ENCODE measurements around the gene ZEB2.

ZEB2 gene

GRCh38 chr2:144528108-144528507 lies 8.2 kb upstream of the ZEB2 start:
- DNase-seq (ENCODE audit: low spot score), result no peak

DNA sequence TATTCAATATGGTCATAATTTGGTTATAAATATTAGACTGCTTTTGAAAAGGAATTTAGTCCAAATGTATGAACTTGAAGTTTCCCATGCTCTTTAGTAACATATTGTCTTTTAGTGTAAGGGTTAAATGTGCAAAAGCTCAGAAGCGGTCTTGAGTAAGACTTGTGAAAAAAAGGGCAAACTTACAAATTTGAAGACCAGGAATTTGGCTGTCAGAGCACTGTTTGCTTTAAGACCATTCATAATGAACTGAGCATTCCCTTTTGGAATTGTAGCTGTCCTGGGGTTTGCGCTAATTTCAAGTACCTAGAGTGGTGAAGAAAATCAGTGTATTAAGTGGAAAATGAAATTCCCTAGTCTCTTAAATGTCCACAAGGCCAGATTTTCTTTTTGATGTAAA lies 6.9 kb upstream of the ZEB2 start:
- DNase-seq (ENCODE audit: low spot score), result no peak

GRCh38 chr2:144524118-144525009 lies 4.4 kb upstream of the ZEB2 start:
- DNase-seq (ENCODE audit: low spot score), result no peak

DNA sequence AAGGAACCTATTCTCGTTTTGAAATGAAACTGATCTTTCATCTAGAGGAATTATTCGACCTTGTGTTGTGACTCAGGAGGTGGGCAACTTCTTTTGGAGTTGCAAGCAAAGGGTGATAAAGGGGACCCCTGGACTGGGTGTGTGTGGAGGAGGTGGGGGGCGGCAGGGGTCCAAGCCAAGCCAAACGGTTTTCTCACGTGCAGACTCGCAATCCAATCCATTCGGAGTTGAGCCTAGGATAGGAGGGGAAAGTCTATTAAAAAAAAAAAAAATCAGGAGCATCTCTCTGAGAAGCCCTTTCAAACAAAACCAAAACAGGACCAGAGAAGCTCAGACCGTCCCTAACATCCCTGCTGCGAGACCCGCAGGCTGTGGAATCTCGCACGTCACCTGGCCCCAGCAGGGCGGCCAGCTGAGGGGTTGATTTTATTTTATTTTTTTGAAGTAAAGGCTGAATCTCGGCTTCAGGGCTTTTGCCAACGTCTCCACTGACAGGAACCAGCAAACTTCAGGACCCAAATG lies 3.7 kb upstream of the ZEB2 start:
- no peak for DNase-seq (ENCODE audit: low spot score)

- no peak for DNase-seq (ENCODE audit: low spot score)
These were observed 3.1 kb upstream of the ZEB2 start for GRCh38 chr2:144522897-144523595.

- no peak for DNase-seq (ENCODE audit: low spot score)
These were observed 2.4 kb upstream of the ZEB2 start for GRCh38 chr2:144522176-144522896.

- no peak for DNase-seq (ENCODE audit: low spot score)
These were observed 1.8 kb upstream of the ZEB2 start for GRCh38 chr2:144521686-144522085.

GRCh38 chr2:144520756-144521487 lies 1.0 kb upstream of the ZEB2 start:
- no peak for DNase-seq (ENCODE audit: low spot score)

DNA sequence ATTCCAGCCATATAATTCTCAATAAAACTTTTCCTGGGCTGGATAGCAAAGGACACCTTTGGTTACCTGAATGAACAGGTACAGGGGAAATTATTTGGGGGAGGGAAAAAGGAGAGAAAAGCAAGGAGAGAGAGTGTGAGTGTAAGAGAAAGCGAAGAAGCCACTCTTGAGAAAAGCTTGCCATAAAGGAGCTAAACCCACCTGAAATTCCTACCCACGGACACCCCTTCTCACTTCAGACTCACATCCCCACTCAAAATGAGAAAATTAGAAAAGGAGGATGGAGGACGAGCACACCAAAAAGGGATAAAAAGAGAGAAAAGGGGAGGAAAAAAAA lies 354 bp downstream of the ZEB2 start:
- DNase-seq (ENCODE audit: low spot score), result no peak

- no peak for DNase-seq (ENCODE audit: low spot score)
These were observed 947 bp downstream of the ZEB2 start for GRCh38 chr2:144518748-144519596.

DNA sequence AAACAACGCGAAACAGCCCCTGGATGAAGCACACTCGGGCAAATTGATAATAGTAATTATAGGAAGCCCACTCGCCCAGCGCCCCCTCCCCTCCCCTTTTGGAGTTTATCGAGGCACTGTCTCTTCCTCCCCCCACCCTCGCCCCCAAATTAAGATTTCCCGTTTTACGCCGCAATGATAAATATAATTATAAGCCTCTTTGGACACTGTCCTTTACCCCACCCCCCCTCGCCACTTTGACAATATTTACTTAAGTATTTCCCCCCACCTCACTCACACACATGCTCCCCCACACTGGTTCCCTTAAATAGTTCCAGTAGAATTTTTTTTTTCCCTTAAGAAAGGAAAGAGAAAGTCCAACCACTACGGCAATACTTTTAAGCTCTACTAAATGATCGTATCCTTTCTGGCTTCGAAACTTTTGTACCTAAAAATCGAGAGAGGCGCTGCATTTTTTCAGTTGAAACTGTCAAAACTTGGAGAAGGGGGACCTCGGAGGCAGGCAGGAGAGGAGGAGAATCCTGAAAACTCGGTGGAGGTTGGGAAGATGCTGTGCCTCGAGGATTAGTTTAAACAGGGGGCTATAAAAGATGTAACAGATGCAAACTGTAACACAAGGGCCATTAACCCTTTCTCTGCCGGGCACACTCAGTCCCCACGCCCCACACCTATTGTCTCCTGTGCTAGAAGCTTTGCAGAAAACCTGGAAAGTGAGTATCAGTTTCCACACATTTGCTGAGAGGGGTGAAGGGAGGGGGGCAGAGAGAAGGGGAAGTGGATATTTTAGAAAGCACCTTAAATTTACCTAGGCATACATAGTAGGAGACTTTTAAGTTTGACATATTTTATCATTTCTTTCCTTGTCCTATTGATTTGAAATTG lies 1.8 kb downstream of the ZEB2 start:
- no peak for DNase-seq (ENCODE audit: low spot score)

DNA sequence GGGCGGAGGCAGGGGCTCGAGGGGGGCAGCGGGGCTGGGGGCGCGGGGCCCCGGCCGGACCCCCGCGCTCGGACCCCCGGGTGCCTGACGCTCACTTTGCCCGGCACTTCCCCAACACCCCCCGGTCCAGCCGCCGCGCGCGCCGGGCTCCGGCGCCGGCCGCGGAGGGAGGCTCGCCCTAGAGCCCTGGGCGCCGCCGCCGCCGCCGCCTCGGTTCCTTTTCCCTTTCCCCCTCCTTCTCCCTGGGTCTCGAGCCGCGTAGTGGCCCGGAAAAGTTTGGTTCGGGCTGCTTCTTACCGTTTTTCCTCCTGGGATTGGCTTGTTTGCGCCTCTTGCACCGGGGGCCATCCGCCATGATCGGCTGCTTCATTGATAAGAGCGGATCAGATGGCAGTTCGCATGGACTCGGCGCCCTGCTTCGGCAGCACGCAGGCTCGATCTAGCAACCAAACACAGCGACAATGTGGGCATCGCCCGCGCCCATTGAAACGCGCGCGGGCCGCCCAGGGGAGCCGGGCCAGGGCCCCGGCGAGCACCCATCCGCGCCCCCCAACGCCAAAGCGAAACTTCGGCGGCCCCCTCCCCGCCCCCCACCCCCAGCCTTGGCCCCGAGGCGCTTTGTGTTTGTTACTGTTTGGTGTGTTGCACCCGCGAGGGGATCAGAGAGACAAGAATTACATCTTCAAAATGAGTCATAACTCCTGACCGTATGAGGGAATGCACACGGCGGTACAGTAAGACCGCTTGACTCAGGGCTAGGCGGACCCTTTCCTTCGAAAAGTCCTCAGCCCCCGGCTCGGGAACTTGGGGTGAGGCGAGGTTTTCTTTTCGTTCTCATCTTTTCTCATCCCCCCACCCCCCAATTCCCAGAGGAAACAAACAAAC lies 2.7 kb downstream of the ZEB2 start:
- DNase-seq (ENCODE audit: low spot score), result no peak

- DNase-seq (ENCODE audit: low spot score), result no peak
These were observed 3.4 kb downstream of the ZEB2 start for GRCh38 chr2:144516411-144516980.

DNA sequence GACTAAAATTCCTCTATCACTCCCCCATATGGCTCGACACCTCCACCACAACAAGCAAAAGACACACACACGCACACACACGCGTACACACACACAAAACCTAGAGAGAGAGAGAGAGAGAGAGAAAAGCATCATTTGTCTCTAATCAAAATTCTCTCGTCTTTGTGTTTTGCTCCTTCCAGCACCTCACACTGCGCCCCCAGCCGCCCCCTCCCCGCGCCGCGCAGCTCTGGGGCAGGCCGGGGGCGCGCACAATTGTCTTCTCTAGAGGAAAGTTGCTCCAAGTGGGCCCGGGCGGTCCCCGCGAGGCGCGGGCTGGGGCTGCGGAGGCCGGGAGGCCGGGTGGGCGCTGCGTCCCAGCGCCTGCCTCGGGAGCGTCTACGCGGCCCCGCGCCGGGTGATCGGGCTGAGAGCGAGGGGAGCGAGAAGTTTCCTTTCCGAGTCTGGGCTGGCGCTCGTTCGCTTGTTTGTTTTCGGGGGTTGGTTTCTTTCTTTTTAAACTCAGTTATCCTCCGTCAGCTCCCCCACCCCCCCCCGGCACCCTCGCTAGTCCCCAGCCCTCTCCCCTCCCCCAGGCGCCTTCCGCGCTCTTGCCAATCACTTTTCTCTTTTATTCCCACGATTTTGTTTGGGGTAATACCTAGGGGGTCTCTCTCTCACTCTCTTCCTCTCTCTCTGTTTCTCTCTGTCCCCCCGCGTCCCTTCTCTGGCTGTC lies 4.1 kb downstream of the ZEB2 start:
- no peak for DNase-seq (ENCODE audit: low spot score)

DNA sequence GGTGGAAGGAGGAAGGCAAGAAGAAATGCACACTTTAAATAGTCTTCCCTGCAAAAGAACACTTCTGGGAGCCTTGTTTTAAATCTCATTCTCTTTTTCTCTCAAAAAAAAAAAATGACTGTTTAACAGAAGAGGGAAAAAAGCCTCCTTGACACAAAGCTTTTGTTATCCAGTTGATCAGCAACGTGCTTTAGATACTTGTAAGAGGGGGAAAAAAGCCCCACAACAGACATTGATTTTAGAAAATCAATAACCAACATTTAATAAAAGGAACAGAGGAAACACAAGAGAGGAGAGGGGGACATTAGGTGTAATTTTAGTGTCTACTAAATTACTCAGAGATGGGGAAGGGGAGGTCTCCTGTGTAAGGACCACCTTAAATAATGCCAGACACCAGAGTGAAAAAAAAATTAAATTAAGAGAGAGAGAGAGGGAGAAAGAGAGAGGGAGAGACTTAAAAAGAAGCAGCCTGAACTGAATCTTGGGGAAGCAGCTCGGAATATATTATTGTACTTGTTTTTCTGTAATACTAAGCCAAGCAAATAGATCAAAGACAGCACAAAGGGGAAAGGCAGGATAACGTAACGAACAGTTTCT lies 4.7 kb downstream of the ZEB2 start:
- no peak for DNase-seq (ENCODE audit: low spot score)

- DNase-seq (ENCODE audit: low spot score), result no peak
These were observed 5.3 kb downstream of the ZEB2 start for GRCh38 chr2:144514616-144515091.

DNA sequence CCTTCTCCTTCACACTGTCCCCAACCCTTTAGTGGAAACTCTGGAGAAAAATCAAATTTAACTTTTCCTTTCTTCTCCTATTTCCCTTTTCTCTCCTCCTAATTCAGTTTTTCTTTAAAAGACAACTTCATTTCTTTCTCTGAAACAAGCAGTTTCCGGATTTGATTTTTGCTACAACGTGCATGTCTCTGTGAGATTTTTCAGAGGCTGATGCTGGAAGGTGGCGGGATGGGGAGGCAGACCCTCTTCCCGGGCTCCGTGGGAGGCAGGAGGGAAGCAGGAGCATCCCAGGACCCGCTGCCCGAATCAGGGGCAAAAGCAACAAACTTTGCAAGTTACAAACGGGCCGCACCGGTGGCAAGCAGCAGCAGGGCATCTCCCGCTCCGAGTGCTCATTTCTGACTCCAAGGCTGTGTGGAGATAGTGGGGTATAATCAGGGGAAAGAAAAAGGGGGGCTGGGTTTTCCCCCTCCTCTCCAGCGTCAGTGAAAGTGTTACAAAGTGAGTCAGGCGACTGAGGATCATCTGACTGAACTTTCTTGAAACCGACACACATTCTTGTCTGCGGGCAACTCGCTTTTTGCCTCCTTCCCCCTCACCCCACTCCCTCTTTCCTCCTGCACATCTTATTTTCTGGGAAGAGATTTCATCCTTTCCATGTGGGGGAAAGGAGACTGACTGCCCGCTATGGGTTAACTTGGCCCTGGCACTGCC lies 6.4 kb downstream of the ZEB2 start:
- no peak for DNase-seq (ENCODE audit: low spot score)

All from SW480 (cell line).